ENCODE data around the gene CYSRT1.

The CYSRT1 gene

DNA sequence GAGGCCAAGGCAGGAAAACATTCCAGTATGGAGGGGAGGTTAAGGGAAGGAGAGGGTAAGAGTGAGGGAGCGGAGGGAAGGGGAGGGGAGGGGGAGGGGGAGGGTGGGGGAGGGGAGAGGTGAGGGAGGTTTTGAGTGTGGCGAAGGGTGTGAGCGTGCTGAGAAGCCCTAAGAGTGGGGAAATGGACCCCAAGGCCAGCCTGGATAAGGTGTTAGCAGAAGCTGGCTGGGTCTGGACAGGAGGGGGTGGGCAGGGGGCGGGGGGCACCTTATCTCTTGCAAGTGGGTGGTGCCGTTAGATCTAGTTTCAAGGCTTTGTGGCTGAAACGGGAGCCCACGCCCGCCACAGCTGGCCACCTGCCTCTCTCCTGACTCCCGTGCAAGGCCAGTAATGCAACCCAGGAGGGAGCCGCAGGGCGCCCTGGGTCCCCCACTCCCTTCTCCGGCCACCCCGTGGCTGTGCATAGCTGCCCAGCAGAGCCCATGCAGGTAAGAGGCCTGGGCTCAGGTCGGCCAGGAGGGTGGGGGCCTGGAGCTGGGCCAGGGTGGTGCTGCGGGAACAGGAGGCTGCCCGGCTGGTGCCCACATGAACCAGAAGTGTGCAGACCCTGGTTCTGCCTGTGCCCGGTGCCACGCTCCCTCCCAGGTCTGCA is 3.0 kb downstream of the CYSRT1 start:
- no peak overlapping the region for H3K4me3 ChIP-seq (ENCODE audit: low read length)
- DNase-seq (ENCODE audit: low read depth), result no peak
- TF ChIP-seq, protein P1, sequence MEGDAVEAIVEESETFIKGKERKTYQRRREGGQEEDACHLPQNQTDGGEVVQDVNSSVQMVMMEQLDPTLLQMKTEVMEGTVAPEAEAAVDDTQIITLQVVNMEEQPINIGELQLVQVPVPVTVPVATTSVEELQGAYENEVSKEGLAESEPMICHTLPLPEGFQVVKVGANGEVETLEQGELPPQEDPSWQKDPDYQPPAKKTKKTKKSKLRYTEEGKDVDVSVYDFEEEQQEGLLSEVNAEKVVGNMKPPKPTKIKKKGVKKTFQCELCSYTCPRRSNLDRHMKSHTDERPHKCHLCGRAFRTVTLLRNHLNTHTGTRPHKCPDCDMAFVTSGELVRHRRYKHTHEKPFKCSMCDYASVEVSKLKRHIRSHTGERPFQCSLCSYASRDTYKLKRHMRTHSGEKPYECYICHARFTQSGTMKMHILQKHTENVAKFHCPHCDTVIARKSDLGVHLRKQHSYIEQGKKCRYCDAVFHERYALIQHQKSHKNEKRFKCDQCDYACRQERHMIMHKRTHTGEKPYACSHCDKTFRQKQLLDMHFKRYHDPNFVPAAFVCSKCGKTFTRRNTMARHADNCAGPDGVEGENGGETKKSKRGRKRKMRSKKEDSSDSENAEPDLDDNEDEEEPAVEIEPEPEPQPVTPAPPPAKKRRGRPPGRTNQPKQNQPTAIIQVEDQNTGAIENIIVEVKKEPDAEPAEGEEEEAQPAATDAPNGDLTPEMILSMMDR (IDR thresholded peaks at IDR 0.05; ENCODE audit: insufficient read depth, low read depth, low read length, missing control alignments), result no peak

DNA sequence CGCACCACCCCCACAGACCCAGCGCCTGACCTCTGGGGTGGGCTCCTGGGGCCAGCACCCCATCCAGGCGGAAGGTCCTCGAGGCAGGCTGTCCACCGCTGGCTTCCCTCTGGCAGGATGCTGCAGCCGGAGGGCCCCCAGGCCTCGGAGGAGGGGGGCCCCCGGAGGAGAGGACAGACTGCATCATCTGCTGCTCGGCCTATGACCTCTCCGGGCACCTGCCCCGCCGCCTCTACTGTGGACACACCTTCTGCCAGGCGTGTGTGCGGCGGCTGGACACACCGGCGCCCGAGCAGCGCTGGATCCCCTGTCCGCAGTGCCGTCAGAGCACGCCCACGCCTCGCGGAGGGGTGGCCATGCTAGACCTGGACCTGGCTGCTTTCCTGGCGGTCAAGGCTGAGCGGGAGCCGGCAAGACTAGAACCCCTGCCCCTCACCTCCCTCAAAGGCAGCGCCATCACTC is 3.6 kb downstream of the CYSRT1 start:
- H3K4me3 ChIP-seq (ENCODE audit: low read length), result no peak overlapping the region

DNA sequence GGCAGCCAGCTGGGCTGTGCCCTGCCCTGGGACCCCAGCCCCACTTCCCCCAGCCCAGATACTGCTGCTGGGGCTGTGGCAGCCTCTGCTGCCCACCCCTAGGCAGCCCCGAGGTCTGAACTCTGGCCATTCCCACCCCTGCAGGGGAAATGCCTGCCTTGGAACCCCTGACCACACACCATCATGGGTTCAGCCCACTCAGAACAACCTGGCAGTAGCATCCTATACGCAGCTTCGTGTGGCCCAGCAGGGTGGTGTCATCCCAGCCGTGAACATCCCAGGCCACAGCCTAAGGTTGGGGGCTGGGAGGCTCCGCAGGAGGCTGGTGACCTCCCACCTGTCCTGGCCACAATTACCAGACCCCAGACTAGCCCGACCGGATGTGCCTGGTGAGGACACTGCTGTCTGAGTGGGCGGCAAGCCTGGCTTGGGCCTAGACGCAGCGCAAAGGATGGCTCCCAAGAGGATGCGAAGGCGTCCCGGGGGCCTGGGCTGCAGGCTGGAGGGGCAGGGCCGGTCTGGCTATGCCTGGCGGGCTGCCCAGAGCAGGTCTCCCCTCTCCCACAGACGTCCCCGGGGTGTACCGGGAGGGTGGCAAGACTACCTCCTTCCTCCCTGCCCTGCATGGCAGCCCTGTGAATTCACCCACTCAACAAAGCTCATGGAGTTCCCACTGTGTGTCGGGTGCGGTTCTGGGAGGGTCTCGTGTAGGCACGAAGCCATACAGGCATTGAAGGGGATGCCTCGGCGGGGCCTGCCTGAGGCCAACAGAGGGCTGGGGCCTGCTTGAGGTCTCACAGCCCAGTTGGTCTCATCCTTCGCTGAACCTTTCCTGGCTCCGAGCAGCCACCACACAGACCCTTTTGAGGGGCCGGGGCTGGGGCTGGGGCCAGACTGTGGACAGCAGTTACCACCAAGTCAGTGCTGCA is 4.3 kb downstream of the CYSRT1 start:
- TF ChIP-seq, protein P1 (IDR thresholded peaks at IDR 0.05; ENCODE audit: insufficient read depth, low read depth, low read length, missing control alignments), result no peak
- no peak for DNase-seq (ENCODE audit: low read depth)
- no peak overlapping the region for H3K4me3 ChIP-seq (ENCODE audit: low read length)

More for the DNA sequence above, 3.6 kb downstream of the CYSRT1 start:
- TF ChIP-seq, protein P1 (IDR thresholded peaks at IDR 0.05; ENCODE audit: insufficient read depth, low read depth, low read length, missing control alignments), result no peak
- DNase-seq (ENCODE audit: low read depth), result no peak

DNA sequence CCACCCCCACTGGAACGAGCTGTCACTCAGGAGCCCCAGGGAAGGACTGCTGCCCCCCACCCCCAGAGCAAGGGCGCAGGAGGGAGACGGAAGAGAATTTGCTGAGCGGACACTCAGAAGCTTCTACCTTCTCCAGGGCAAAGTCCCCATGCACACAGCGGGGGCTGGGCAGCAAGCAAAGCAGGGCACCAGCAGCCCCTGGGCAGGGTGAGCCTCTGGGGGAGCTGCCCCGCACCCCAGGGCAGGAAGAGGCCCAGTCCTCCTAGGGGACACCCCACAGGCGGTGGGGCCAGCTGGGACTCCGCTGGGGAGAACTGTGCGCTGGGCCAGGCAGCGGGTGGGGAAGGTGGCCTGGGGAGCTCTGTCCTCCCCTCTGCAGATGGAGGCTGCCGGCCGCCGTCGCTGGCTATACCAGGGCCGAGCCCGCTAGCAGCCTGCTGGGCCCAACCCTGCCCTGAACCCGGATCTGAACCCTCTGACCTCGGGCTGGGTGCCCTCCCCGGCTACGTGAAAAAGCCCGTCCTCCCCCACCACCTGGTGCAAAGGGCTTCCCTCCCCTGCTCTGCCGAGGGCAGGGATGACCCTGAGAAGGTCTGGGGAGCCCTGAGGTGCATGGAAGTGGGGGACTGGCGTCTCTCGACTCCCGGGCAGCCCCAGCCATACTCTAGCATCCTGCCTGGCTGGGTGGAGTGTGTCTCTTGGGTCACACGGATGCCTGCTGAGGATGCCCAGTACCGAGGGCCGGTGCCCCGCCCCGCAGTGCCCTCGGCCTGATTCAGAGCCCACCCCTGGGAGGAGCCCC is 5.1 kb downstream of the CYSRT1 start:
- no peak for DNase-seq (ENCODE audit: low read depth)
- H3K4me3 ChIP-seq (ENCODE audit: low read length), result no peak overlapping the region
- TF ChIP-seq, protein P1 (IDR thresholded peaks at IDR 0.05; ENCODE audit: insufficient read depth, low read depth, low read length, missing control alignments), result no peak

DNA sequence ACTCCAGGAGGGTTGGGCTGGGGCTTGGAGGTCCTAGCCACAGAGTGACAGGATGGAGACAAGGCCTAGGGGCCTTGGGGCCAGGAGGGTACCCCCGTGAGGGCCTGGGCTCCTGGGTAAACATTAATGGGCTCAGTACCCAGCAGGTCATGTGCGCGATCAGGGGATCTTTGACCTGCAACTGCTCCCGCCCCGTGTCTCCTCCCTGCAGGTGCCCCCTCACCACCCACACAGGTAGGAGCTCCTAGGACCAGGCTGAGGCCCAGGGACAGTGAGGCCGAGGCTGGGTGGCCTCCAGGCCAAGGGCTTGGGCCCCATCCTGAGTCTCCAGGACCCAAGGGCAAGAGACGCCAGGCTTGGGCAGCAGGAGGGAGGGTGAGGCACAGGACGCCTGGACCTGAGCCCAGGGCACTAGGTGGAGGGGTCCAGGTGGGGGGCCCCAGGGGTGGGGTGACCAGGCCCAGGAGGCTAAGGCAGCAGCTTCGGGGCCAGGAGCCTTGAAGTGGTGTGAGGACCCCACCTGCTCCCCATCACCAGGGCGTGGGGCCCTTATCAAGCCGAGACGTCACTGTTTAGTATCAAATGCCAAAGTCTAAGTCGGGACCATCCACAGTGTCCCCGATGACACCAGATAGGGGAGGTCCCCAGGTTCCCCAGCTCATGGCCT is 5.9 kb downstream of the CYSRT1 start, which contains the start of gene SLC34A3:
Gene SLC34A3, plus strand, starts transcription at position 197 of the 667 bp plus-strand sequence. CDS start 802 bp downstream, outside the sequence.
- H3K4me3 ChIP-seq (ENCODE audit: low read length), result no peak within 1 kb of the TSS
- TF ChIP-seq, protein P1 (IDR thresholded peaks at IDR 0.05; ENCODE audit: insufficient read depth, low read depth, low read length, missing control alignments), result no peak
- no peak for DNase-seq (ENCODE audit: low read depth)

Data from epithelial cell of esophagus (primary cell).